SIG-M5 treated with dmso at 0.1 percent for 504 hours (cell line): ENCODE measurements around the gene PLPPR5.

Source experiments
- DNase-seq: peaks from one replicate; lab custom pipeline; 2025; ENCODE audit not compliant: unreplicated experiment; lab: John Stamatoyannopoulos, UW

PLPPR5 gene

GRCh38 chr1:98860329-98860728 is 144.3 kb downstream of the PLPPR5 start:
- no peak for DNase-seq

GRCh38 chr1:98854137-98854536 is 150.5 kb downstream of the PLPPR5 start:
- no peak for DNase-seq

GRCh38 chr1:98849969-98850636 is 154.6 kb downstream of the PLPPR5 start:
- DNase-seq, result no peak

GRCh38 chr1:98842241-98842640 is 162.4 kb downstream of the PLPPR5 start:
- DNase-seq, result no peak
